ENCODE data around the gene PGAM1.

The PGAM1 gene

DNA sequence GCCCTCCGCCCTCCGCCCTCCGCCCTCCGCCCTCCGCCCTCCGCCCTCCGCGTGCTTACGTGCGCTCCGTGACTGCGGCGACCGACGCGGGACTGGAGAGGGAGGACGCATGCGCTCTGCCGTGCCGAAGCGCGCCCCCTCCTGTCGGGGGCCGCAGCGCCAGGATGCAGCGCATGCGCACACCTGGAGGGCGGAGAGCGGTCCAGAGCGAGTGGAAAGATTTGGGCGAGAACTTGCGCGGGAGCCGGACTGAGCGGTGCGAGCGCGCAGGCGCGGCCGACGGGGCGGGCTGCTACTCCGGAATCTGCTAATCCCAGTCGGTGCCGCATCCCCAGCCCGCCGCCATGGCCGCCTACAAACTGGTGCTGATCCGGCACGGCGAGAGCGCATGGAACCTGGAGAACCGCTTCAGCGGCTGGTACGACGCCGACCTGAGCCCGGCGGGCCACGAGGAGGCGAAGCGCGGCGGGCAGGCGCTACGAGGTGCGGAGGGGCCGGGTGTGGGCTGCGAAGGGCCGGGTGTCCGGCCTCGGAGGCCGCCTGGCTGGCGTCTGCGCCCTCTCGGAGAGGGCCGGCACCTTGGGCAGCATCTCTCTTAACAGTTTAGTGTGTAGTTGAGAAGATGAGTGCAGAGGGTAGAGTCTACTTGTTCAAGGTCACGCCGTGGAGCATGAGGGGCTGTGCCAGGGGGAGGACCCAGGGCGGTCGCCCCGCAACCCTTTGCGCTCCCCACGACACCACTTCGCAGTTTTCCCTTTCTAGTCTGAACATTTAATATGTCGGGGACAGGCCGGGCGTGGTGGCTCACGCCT is at the start of gene PGAM1:
TSS of gene PGAM1 (plus strand) at position 228 of the 812 bp plus-strand sequence. CDS start at position 345, 117 bp downstream.
- peaks cover 57% of the 10 kb centered on the region for H3K4me1 Mint-ChIP-seq

DNA sequence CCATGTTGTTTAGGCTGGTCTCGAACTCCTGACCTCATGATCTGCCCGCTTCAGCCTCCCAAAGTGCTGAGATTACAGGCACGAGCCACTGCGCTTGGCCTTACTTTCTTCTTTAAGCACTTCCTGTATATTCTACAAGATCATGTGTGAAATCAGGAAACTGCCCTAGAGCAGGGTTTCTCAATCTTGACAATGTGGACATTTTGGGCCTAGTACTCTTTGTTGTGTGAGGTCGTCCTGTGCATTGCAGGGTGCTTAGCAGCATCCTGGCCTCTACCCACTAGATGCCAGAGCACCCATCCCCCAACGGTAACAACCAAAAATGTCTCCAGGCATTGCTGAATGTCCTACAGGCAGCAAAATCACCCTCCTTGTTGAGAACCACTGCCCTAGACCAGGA is 49.6 kb upstream of the PGAM1 start:
- no peak for DNase-seq
- H3K9me3 Mint-ChIP-seq, result no peaks in the 10 kb centered on the region
- no peaks in the 10 kb centered on the region for H3K4me1 Mint-ChIP-seq
- H3K27me3 Mint-ChIP-seq, result no peaks in the 10 kb centered on the region
- no peak for ATAC-seq
- H3K27ac Mint-ChIP-seq, result no peak overlapping the region
- no peak overlapping the region for H3K4me3 Mint-ChIP-seq

More for the DNA sequence above, at the start of gene PGAM1:
- Mint-ChIP-seq H3K4me3 (peak within 1 kb of the TSS; percentile 78 to 87), H3K9me3 (no peaks in the 10 kb centered on the region), H3K27ac (peak within 1 kb of the TSS; percentile 96 to 97), H3K27me3 (no peaks in the 10 kb centered on the region)
- ATAC-seq, result peak; percentile 86
- DNase-seq, result peak; percentile 98

GRCh38 chr10:97378933-97379921 is 46.8 kb upstream of the PGAM1 start:
- ATAC-seq (no peak), DNase-seq (no peak)
- Mint-ChIP-seq H3K27ac (peak overlapping the region in 1 of 2 donors; percentile 6), H3K9me3 (no peaks in the 10 kb centered on the region), H3K27me3 (no peaks in the 10 kb centered on the region), H3K4me1 (no peaks in the 10 kb centered on the region), H3K4me3 (no peak overlapping the region)

- no peak for ATAC-seq
- no peaks in the 10 kb centered on the region for H3K27me3 Mint-ChIP-seq
- no peaks in the 10 kb centered on the region for H3K4me1 Mint-ChIP-seq
- no peak overlapping the region for H3K4me3 Mint-ChIP-seq
- no peak overlapping the region for H3K27ac Mint-ChIP-seq
- H3K9me3 Mint-ChIP-seq, result no peaks in the 10 kb centered on the region
- no peak for DNase-seq
These were observed 45.5 kb upstream of the PGAM1 start for GRCh38 chr10:97380516-97380915.

GRCh38 chr10:97381626-97382025 is 44.4 kb upstream of the PGAM1 start:
- no peak for ATAC-seq
- no peak for DNase-seq
- no peaks in the 10 kb centered on the region for H3K27me3 Mint-ChIP-seq
- no peaks in the 10 kb centered on the region for H3K4me1 Mint-ChIP-seq
- H3K4me3 Mint-ChIP-seq, result no peak overlapping the region
- no peak overlapping the region for H3K27ac Mint-ChIP-seq
- H3K9me3 Mint-ChIP-seq, result no peaks in the 10 kb centered on the region

DNA sequence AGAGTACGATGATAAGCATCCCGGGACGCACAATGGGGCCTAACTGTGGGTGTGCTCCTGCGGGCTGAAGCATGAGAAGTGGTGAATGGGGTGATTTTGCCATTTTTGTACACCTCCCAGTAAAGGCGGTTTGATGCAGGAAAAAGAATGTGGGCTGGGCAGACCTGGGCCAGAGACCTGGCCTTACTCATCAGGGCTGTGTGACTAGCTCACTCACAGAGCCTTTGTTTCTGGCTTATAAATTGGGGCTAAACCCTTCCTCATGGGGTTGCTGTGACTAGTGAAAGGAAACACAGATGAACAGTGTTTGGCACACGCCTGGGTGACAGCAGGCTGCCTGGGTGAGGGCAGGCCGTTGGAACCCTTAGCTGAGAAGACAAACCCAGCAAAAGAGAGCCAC is 42.8 kb upstream of the PGAM1 start:
- ATAC-seq (no peak), DNase-seq (no peak)
- Mint-ChIP-seq H3K27me3 (no peaks in the 10 kb centered on the region), H3K4me1 (no peaks in the 10 kb centered on the region), H3K9me3 (no peaks in the 10 kb centered on the region), H3K27ac (no peak overlapping the region), H3K4me3 (no peak overlapping the region)

- Mint-ChIP-seq H3K27ac (no peak overlapping the region), H3K9me3 (no peaks in the 10 kb centered on the region), H3K4me1 (no peaks in the 10 kb centered on the region), H3K4me3 (no peak overlapping the region), H3K27me3 (no peaks in the 10 kb centered on the region)
- ATAC-seq (no peak), DNase-seq (no peak)
These were observed 41.8 kb upstream of the PGAM1 start for GRCh38 chr10:97384156-97384555.

- H3K27ac Mint-ChIP-seq, result no peak overlapping the region
- no peaks in the 10 kb centered on the region for H3K4me1 Mint-ChIP-seq
- no peaks in the 10 kb centered on the region for H3K27me3 Mint-ChIP-seq
- no peak for ATAC-seq
- no peak overlapping the region for H3K4me3 Mint-ChIP-seq
- DNase-seq, result no peak
- H3K9me3 Mint-ChIP-seq, result no peaks in the 10 kb centered on the region
These were observed 41.4 kb upstream of the PGAM1 start for GRCh38 chr10:97384641-97385040.

DNA sequence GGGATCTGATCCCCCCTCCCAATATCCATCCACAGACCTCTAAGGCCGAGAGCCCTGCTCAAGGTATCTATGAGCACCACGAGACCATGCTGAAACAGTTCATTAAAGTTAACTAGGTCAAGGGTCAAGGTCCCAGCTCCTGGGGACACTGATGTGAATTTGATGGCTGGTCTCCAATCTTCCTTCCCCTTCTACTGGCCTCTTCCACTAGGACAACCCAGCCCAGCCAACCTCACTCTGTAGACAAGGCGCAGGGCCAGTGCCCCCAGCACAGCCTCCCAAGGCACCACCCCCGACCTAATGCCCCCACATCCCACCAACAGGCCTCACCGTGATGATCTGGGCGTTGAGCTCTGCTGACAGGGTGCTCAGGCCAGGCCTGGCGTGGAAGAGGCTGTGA is 40.4 kb upstream of the PGAM1 start:
- no peaks in the 10 kb centered on the region for H3K9me3 Mint-ChIP-seq
- DNase-seq, result no peak

DNA sequence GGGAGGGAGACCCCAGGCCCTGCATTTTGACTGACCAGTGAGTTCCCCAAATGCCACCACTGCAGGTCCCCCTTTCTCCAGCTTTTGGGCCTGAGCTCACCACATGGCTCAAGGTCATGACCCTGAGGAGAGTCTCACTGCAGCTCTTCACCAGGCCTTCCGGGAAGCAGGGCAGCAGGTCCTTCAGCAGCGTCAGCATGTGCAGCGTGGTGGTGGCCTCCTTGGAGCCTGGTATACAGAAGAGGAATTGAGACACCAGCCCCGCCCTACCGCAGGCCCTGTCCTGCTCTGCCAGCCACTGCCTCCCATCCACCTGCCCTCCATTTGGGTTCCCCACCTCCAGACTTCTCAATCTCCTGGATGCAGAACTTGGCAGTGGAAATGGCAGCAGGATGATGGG is 37.8 kb upstream of the PGAM1 start:
- H3K27me3 Mint-ChIP-seq, result no peaks in the 10 kb centered on the region
- no peaks in the 10 kb centered on the region for H3K9me3 Mint-ChIP-seq
- DNase-seq (no peak), ATAC-seq (no peak)
- no peak overlapping the region for H3K27ac Mint-ChIP-seq
- H3K4me1 Mint-ChIP-seq, result no peaks in the 10 kb centered on the region
- no peak overlapping the region for H3K4me3 Mint-ChIP-seq

More for the DNA sequence above, 40.4 kb upstream of the PGAM1 start:
- H3K27ac Mint-ChIP-seq, result no peak overlapping the region
- no peaks in the 10 kb centered on the region for H3K27me3 Mint-ChIP-seq
- ATAC-seq, result no peak
- no peaks in the 10 kb centered on the region for H3K4me1 Mint-ChIP-seq
- no peak overlapping the region for H3K4me3 Mint-ChIP-seq

DNA sequence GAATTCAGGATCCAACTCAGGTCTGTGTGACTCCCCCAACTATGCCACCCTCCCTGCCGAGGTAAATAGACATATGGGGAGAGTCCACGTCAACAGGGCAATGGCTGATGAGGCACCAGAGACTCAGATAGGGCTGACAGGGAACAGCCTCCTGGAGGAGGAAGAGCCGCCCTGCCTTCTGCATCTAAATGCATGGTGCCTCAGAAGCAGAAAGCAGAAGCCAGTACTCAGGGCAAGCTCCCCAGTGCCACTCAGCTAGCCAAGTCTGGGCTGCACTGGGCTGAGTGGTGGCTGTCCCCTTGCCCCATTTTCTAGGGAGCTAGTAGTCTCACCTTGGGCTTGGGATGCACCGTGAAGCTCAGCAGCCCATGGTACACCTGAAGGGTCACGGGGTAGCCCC is 35.9 kb upstream of the PGAM1 start:
- no peaks in the 10 kb centered on the region for H3K4me1 Mint-ChIP-seq
- no peaks in the 10 kb centered on the region for H3K9me3 Mint-ChIP-seq
- H3K4me3 Mint-ChIP-seq, result no peak overlapping the region
- H3K27me3 Mint-ChIP-seq, result no peaks in the 10 kb centered on the region
- ATAC-seq (no peak), DNase-seq (no peak)
- no peak overlapping the region for H3K27ac Mint-ChIP-seq

DNA sequence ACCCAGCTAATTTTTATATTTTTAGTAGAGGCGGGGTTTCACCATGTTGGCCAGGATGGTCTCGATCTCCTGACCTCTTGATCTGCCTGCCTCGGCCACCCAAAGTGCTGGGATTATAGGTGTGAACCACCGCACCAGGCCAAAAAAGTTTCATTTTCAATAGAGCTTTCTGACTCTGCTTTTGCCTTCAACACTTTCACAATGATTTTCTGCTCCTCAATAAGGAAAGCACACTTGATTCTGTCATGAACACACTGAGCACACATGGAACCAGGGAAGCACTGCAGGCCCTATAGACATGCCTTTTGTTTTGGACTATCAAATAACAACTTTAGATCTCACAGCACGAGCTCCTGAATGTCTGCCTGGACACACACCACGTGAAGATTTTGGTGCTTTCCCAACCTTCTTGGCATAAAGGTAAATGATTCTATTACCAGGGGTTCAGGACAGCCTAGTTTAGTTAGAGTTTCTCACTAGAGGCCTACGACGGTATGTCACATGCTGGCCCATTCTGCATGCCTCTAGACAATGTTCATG is 32.9 kb upstream of the PGAM1 start:
- H3K27me3 Mint-ChIP-seq, result no peaks in the 10 kb centered on the region
- no peak for DNase-seq
- H3K4me1 Mint-ChIP-seq, result no peaks in the 10 kb centered on the region
- H3K27ac Mint-ChIP-seq, result peak overlapping the region in 1 of 2 donors; percentile 33
- no peaks in the 10 kb centered on the region for H3K9me3 Mint-ChIP-seq
- no peak overlapping the region for H3K4me3 Mint-ChIP-seq
- no peak for ATAC-seq

- Mint-ChIP-seq H3K27me3 (no peaks in the 10 kb centered on the region), H3K4me3 (no peak overlapping the region), H3K27ac (peak overlapping the region in 1 of 2 donors; percentile 24), H3K9me3 (no peaks in the 10 kb centered on the region), H3K4me1 (peaks cover 12% of the 10 kb centered on the region)
- ATAC-seq (no peak), DNase-seq (no peak)
These were observed 29.9 kb upstream of the PGAM1 start for GRCh38 chr10:97396056-97396455.

DNA sequence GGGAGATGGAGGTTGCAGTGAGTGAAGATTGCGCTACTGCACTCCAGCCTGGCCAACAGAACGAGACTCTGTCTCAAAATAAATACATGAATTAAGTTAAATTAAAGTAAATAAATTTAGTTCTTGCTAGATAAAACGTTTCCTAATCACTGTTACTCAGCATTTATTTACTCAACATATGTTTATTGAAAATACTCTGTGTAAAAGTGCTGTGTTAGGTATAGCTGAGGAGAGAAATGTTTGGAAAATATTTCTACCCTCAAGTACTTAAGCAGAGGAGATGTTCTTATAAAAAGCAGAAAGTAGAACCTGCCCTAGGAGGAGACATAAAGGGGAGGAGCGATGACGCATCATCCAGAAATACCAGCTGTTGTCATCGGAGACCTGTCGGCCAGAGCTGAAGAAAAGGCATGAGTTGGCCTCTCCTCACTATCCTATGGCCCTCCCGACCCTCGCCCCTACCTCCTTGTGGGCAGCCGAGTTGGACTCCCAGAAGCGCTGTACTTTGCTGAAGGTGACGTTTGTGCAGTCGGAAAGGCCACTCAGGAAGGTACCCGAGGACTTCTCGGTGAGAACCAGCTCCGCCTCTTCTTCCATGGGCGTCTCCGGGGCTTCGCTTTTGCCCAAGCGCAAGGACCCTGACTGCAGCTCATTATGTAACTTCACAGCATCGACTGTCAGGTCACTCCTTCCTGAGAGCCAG is 26.0 kb upstream of the PGAM1 start:
- ATAC-seq (no peak), DNase-seq (no peak)
- Mint-ChIP-seq H3K4me1 (peaks cover 18% of the 10 kb centered on the region), H3K9me3 (no peaks in the 10 kb centered on the region), H3K27me3 (no peaks in the 10 kb centered on the region), H3K4me3 (peak overlapping the region; percentile 95 to 99), H3K27ac (peak overlapping the region; percentile 95 to 98)
